Smooth muscle cell (in vitro differentiated cells): ENCODE measurements around the gene ABCA1. TPM values are rescaled to one million over a fixed set of nuclear protein-coding genes. Genes with fewer than 3 reads are reported as not detected.

Experiments
- DNase-seq: peaks from one replicate; lab custom pipeline; 2025; ENCODE audit not compliant: unreplicated experiment; lab: John Stamatoyannopoulos, UW
- H2AFZ ChIP-seq: fragments of 200-600 bp; sonication (generic); 2 replicates; pipeline ENCODE4 v1.6.0; 2016; ENCODE audit warnings: antibody characterized with exemption, low read depth, mild to moderate bottlenecking
- H3F3A ChIP-seq: fragments of 200-600 bp; sonication (generic); 2 replicates; pipeline ENCODE4 v1.6.0; 2017; ENCODE audit warnings: antibody characterized with exemption, low read depth
- H3K27ac ChIP-seq: fragments of 200-600 bp; sonication (generic); 2 replicates; pipeline ENCODE4 v1.5.1; 2016; ENCODE audit warnings: low read depth, mild to moderate bottlenecking
- H3K27me3 ChIP-seq: fragments of 200-600 bp; sonication (generic); 2 replicates; pipeline ENCODE4 v1.6.1; 2016; ENCODE audit warnings: low read depth, mild to moderate bottlenecking
- H3K36me3 ChIP-seq: fragments of 200-600 bp; sonication (generic); 2 replicates; pipeline ENCODE4 v1.5.1; 2016; ENCODE audit warnings: low read depth
- H3K4me1 ChIP-seq: fragments of 200-600 bp; sonication (generic); 2 replicates; pipeline ENCODE4 v1.5.1; 2016; ENCODE audit warnings: low read depth
- H3K4me2 ChIP-seq: fragments of 200-600 bp; sonication (generic); 2 replicates; pipeline ENCODE4 v1.6.0; 2016; ENCODE audit warnings: mild to moderate bottlenecking
- H3K4me3 ChIP-seq: fragments of 200-600 bp; sonication (generic); 2 replicates; pipeline ENCODE4 v1.5.1; 2016; ENCODE audit warnings: mild to moderate bottlenecking
- H3K79me2 ChIP-seq: fragments of 200-600 bp; sonication (generic); 2 replicates; pipeline ENCODE4 v1.6.0; 2016; ENCODE audit warnings: low read depth, mild to moderate bottlenecking
- H3K9ac ChIP-seq: fragments of 200-600 bp; sonication (generic); 2 replicates; pipeline ENCODE4 v1.6.0; 2016; ENCODE audit warnings: low read depth
- H3K9me3 ChIP-seq: fragments of 200-600 bp; sonication (generic); replicated peaks from 2 replicates; pipeline ENCODE4 v1.5.1; 2016; ENCODE audit warnings: low read depth
- H4K20me1 ChIP-seq: fragments of 200-600 bp; sonication (generic); 2 replicates; pipeline ENCODE4 v1.6.0; 2016; ENCODE audit warnings: low read depth
- WGBS: methylation state at CpG from one replicate; pipeline ENCODE4 v1.1.7; 2016; ENCODE audit warnings: low lambda C conversion rate; 5-methylcytosine and 5-hydroxymethylcytosine counted together
- polyA plus RNA-seq: library from polyadenylated mRNA; unstranded; fragments of >200 nt; fragmentation: Nextera tagmentation; extraction: Ambion mirVana; gene quantifications from 2 replicates; pipeline ENCODE4 v1.2.1, GENCODE V29; 2016
- total RNA-seq: library from RNA; depleted of rRNA; stranded (reverse); fragments of >200 nt; gene quantifications from 2 replicates; pipeline ENCODE4 v1.2.3, GENCODE V29; 2014
- TF ChIP-seq, protein P1 (sequence below): fragments of 200-600 bp; sonication (generic); IDR thresholded peaks from 2 replicates; pipeline ENCODE4 v1.5.1; 2017; ENCODE audit warnings: borderline replicate concordance, mild to moderate bottlenecking, antibody characterized with exemption; ENCODE audit not compliant: insufficient read depth, poor library complexity, severe bottlenecking

Gene ABCA1
- total and polyA plus RNA-seq, 2 experiments from 2014 or later: 2.8 to 29.6 TPM

- no peak overlapping the region for H2AFZ ChIP-seq
- no peaks in the 10 kb centered on the region for H3K79me2 ChIP-seq
- no peak overlapping the region for H3K9ac ChIP-seq
- H3F3A ChIP-seq: no peaks in the 10 kb centered on the region
- H3K4me2 ChIP-seq: no peak overlapping the region
- no peaks in the 10 kb centered on the region for H3K9me3 ChIP-seq
- H4K20me1 ChIP-seq: no peaks in the 10 kb centered on the region
- H3K4me3 ChIP-seq: no peak overlapping the region
- TF ChIP-seq, protein P1, sequence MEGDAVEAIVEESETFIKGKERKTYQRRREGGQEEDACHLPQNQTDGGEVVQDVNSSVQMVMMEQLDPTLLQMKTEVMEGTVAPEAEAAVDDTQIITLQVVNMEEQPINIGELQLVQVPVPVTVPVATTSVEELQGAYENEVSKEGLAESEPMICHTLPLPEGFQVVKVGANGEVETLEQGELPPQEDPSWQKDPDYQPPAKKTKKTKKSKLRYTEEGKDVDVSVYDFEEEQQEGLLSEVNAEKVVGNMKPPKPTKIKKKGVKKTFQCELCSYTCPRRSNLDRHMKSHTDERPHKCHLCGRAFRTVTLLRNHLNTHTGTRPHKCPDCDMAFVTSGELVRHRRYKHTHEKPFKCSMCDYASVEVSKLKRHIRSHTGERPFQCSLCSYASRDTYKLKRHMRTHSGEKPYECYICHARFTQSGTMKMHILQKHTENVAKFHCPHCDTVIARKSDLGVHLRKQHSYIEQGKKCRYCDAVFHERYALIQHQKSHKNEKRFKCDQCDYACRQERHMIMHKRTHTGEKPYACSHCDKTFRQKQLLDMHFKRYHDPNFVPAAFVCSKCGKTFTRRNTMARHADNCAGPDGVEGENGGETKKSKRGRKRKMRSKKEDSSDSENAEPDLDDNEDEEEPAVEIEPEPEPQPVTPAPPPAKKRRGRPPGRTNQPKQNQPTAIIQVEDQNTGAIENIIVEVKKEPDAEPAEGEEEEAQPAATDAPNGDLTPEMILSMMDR: no peak
- no peak for DNase-seq
- no peaks in the 10 kb centered on the region for H3K27me3 ChIP-seq
- no peaks in the 10 kb centered on the region for H3K4me1 ChIP-seq
- no peaks in the 10 kb centered on the region for H3K36me3 ChIP-seq
- H3K27ac ChIP-seq: no peak overlapping the region
Measured at GRCh38 chr9:104775574-104775936, 152.4 kb downstream of the ABCA1 start.

DNA sequence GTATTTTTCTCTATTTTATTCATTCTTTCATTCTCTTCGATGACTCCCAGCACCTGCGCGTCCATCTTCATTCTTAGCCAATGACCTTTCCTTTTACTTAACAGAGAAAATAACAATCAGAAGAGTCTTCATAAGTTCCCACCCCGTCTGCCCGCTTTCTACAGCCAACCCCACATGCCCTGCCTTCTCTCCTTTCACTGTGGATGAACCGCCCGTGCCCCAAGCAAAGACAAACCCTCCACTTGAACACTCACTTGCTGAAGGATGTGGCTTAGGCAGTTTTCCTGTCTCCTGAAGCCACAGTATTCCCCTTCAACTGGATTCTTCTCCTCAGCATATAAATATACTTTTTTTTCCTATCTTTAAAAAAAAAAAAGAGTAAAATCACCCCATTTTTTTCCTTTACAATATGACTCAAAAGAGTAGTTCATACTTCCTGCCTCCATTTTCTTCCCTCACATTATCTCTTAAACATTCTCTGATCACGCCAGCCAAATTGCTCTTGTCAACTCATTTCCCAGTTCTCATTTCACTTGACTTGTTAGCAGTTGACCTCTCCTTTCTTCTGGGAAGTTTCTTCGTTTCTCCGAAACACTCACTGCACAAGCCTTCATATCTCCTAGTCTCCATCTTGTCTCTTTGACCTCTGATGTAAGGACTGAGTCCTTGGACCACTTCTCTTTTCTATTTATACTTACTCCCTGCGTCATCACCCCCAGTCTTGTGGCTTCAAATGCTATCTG is 153.0 kb downstream of the ABCA1 start:
- DNase-seq: no peak
- no peaks in the 10 kb centered on the region for H3K9me3 ChIP-seq
- H3K79me2 ChIP-seq: no peaks in the 10 kb centered on the region
- no peak overlapping the region for H2AFZ ChIP-seq
- no peak overlapping the region for H3K4me3 ChIP-seq
- H3K9ac ChIP-seq: no peak overlapping the region
- no peaks in the 10 kb centered on the region for H3K27me3 ChIP-seq
- H3F3A ChIP-seq: no peaks in the 10 kb centered on the region
- H3K4me1 ChIP-seq: no peaks in the 10 kb centered on the region
- H3K36me3 ChIP-seq: no peaks in the 10 kb centered on the region
- TF ChIP-seq, protein P1: no peak
- 96% methylated on average over 11 of the region's 11 CpGs for WGBS
- H4K20me1 ChIP-seq: no peaks in the 10 kb centered on the region
- no peak overlapping the region for H3K27ac ChIP-seq
- H3K4me2 ChIP-seq: no peak overlapping the region

- TF ChIP-seq, protein P1: no peak
- H3K4me3 ChIP-seq: no peak overlapping the region
- no peaks in the 10 kb centered on the region for H3K9me3 ChIP-seq
- H3K27ac ChIP-seq: no peak overlapping the region
- H4K20me1 ChIP-seq: no peaks in the 10 kb centered on the region
- no peak overlapping the region for H3K4me2 ChIP-seq
- H3K4me1 ChIP-seq: no peaks in the 10 kb centered on the region
- 50% methylated on average over 1 of the region's 1 CpG for WGBS
- H2AFZ ChIP-seq: no peak overlapping the region
- H3K36me3 ChIP-seq: no peaks in the 10 kb centered on the region
- H3F3A ChIP-seq: no peaks in the 10 kb centered on the region
- H3K27me3 ChIP-seq: no peaks in the 10 kb centered on the region
- H3K79me2 ChIP-seq: no peaks in the 10 kb centered on the region
- DNase-seq: no peak
- no peak overlapping the region for H3K9ac ChIP-seq
Measured at GRCh38 chr9:104774132-104774531, 153.8 kb downstream of the ABCA1 start.

DNA sequence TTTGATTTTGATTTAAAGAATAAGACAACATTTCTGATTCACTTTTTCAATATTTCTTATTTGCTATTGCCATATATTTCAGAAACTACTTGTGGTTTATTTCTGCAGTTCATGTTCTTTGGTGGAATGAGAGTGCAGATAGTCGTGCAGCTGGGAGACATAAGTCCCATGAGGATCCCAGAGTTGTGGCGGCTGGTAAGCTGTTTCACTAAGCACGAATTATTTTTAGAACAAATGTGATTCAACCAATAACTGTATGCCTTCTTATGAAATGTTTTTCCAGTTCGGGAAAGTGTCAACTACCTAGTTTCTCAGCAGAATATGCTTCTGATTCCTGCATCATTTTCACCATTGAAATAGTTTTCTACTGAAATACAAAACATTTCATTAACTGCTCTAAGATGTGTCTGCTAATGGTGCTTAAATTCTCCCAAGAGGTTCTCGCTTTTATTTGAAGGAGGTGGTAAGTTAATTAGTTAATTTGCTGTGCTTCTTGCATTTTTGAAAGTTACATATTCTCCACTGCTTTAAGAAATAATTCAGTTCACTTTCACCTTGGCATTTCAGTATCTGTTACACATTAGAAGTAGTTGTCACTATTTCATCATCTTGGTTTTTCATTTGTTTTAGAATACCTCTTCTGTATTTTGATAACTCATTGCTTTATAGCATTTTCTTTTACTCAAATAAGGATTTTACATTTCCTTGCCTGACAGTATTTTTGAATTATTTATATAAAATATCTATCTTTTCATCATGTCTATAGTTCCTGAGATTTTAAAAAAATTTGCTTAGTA is 155.0 kb downstream of the ABCA1 start:
- peak overlapping the region; percentile 19 for H3K4me2 ChIP-seq
- H3K9me3 ChIP-seq: no peaks in the 10 kb centered on the region
- no peak for DNase-seq
- peak overlapping the region; percentile 2 for H2AFZ ChIP-seq
- no peaks in the 10 kb centered on the region for H3K4me1 ChIP-seq
- H3K9ac ChIP-seq: no peak overlapping the region
- TF ChIP-seq, protein P1: no peak
- no peak overlapping the region for H3K4me3 ChIP-seq
- H3K27me3 ChIP-seq: no peaks in the 10 kb centered on the region
- H4K20me1 ChIP-seq: no peaks in the 10 kb centered on the region
- H3K27ac ChIP-seq: no peak overlapping the region
- H3K79me2 ChIP-seq: no peaks in the 10 kb centered on the region
- H3F3A ChIP-seq: no peaks in the 10 kb centered on the region
- H3K36me3 ChIP-seq: no peaks in the 10 kb centered on the region
- WGBS: 37% methylated on average over 5 of the region's 5 CpGs
